KBM-7 (cell line): ENCODE results near the gene C8G.
A peak's percentile ranks its signal among the peaks of the same experiment; 100 is the strongest.

Experiments used
- DNase-seq: peaks from one replicate; pipeline ENCODE4 v3.0.0-alpha.2; 2015
- in situ Hi-C: fragments of 300-500 bp; cut with MboI; formaldehyde crosslinking; loops from 2 replicates; pipeline ENCODE4 v1.14.3; 2020; ENCODE audit warnings: low sequenced_read_pairs, low pct_unique_long_range_greater_than_20kb, mixed read lengths

Gene C8G

DNA sequence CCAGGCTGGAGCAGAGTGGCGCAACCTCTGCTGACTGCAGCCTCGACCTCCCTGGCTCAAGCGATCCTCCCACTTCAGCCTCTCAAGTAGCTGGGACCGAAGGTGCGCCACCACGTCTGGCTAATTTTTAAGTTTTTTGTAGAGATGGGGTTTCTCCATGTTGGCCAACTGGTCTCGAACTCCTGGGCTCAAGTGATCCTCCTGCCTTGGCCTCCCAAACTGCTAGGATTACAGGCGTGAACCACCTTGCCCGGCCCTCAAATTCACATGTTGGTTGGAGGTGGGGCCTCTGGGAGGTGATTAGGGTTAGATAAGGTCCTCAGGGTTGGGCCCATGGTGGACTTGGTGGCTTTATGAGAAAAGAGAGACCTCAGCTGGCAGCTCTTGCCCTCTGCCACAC, 17.1 kb downstream of the C8G start:
- no peak for DNase-seq
- in situ Hi-C loops = no loop called here

GRCh38 chr9:136962701-136963248, 17.7 kb downstream of the C8G start:
- no peak for DNase-seq
- in situ Hi-C loops = no loop called here

DNA sequence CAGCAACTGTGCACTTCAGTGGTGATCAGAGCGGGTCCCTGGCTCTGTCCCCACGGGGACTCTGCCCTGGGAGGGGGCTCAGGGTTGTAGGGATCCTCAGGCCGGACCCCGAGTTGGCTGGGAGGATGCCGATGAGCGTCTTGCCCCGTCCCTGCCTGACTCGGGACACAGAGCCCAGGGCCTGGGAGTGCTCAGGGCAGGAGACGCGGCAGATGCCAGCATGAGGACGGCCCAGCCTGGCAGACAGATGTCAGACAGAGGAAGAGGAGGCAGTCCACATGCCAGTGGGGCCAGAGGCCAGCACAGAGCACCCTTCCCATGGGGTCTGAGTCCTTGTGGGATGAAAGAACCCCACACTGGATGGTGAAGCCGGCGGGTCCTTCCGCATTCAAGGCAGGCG, 18.3 kb downstream of the C8G start:
- DNase-seq = no peak
- in situ Hi-C loops = no loop called here

DNA sequence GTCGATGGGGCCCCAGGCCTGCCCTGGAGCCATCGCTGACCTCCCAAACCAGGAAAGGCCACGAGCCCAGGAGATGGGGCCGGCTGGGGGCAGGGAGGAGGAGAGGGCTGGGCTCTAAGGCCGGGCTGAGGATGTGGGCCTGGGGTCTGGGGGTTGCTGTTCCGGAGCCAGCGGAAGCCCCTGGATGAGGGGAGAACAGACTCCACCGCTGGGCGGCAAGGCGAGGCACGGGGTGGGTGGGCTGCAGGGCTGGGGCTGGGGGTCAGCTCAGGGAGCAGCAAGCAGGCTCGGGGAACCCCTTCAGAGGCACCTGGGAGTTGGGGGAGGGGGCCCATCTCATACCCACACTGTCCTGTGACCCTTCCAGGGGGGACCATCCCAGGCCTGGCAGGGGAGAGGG, 18.7 kb downstream of the C8G start:
- in situ Hi-C loops = no loop called here
- no peak for DNase-seq

DNA sequence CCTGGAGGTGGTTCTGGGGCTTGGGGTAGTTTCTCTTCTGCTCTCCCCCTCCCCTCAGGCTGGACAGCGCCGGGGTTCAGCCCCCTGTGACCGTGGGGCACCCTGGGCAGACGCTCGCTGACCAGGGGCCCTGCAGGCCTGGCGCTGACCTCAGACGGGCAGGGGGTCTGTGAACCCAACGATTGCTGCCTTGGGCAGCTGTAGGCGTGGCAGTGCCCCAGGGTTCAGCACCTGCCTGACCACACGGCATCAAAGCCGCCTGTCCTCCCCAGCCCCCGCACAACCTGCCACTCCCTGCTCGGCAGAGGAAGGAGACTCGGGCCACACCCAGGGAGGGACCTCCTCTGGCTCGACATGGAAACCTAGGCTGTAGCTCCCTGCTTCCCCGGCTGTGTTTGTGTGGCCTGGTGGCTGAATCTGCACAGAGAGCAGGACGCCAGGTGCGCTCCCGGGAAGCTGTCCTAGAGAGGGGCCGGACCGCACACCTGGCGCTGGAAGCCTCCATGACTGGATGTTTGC, 19.2 kb downstream of the C8G start:
- no peak for DNase-seq
- in situ Hi-C loops = no loop called here

DNA sequence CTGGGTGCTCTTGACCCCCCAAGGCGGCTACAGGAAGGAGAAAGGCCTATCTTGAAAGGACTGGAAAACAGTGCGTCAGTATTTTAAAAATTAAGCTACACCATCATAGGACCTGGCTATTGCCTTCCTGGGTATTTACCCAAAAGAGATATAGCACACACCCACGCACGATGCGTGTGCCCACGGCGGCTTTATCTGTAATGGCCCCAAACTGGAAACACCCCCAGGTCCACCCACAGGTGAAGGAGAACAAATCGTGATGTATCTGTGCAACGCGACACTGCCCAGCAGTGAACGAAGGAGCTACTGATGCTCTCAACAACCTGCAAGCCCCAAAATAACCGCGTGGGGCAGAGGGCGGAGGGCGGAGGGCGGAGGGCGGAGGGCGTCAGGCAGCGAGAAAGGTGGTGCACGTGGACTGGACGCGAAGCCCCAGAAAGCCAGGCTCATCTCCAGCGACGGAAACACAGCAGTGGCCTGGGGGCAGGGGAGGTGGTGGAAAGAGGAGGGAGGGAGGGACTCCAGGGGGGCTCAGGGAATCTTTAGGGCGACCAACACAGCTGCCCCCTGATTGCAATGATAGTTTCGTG, 19.9 kb downstream of the C8G start:
- DNase-seq = no peak
- in situ Hi-C loops = no loop called here

GRCh38 chr9:136965771-136966484, 20.9 kb downstream of the C8G start:
- no peak for DNase-seq
- in situ Hi-C loops = no loop called here

DNA sequence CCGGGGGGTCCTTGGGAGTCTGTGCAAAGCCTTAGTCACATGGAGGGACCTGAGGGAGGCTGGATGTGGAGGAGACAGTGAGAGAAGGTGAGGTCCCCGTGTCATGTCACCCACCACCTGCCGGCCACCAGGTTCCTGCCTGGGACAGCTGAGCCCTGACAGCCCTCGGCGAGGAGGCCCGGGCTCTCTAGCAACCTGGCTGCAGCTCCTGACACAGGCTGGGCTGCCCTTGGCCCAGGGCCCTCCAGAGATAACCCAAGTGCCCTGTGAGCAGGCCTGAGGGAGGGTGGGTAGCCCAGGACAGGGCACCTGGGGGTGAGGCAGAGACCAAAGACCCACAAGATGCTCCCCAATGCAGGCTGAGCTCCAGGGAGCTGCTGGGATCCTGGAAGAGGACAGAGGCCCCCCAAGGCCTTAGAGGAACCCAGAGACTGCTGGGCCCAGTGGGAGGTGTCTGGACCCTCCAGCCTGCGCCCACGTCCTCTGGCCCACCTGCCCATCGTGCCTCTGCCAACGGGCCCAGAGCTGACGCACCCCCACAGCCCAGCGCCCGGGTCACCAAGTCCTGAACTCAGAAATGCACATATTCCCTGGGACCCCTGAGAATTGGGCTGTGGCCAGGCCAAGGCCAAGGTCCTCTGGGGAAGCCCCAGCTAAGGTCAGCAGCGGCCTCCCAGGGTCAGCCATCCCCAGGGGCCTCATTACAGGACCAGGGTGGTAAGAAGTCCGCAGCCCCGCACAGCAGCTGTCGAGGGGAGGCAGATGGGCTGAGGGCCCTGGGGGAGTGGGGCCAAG, 23.5 kb downstream of the C8G start:
- no peak for DNase-seq

DNA sequence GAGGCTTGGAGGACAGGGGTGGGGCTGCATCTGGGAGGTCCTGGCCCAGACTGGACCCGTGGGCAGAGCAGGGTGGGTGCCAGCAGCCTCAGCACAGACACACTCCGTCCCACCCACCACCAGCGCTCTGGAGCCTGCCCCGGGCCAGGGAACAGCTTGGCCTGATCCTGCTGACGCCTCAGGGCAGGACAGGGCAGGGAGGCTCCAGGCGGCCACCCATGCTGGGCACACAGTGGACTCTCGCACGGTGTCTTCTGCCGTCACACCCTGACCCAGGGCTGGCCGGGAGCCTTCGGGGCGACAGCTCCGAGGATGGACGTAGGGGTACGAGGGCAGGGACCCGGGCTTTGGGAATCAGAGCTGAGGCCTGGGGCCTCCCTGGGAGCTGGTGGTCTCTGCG, 24.1 kb downstream of the C8G start:
- no peak for DNase-seq
- in situ Hi-C loops = no loop called here

More for the DNA sequence above, 23.5 kb downstream of the C8G start:
- in situ Hi-C loops = no loop called here

- DNase-seq = no peak
- in situ Hi-C loops = no loop called here
Measured at GRCh38 chr9:136969774-136970173, 24.7 kb downstream of the C8G start.

DNA sequence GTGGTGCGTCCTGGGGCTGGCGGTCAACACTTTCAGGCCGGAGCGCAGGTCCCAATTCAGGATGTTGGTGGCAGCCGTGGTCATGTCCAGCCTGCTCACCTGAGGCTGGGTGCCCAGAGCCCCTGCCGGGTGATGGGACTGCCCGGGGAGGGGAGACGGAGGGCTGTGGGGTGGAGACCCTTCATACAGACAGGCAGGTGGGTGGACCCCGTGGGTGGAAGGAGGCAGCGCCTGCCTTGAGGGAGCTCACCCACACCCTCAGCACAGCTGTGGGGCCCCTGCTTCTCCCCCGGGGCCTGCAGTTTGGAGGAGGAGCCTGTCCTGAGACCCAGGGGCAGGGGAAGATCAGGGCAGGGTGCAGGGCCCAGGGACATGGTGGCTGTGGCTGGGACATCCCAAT, 25.3 kb downstream of the C8G start:
- DNase-seq = no peak
- in situ Hi-C loops = no loop called here

GRCh38 chr9:136971746-136972145, 26.7 kb downstream of the C8G start:
- in situ Hi-C loops = no loop called here
- no peak for DNase-seq

GRCh38 chr9:136972335-136972734, 27.3 kb downstream of the C8G start:
- in situ Hi-C loops = no loop called here
- no peak for DNase-seq

- in situ Hi-C loops = no loop called here
- DNase-seq = no peak
Measured at GRCh38 chr9:136972743-136973142, 27.7 kb downstream of the C8G start.

DNA sequence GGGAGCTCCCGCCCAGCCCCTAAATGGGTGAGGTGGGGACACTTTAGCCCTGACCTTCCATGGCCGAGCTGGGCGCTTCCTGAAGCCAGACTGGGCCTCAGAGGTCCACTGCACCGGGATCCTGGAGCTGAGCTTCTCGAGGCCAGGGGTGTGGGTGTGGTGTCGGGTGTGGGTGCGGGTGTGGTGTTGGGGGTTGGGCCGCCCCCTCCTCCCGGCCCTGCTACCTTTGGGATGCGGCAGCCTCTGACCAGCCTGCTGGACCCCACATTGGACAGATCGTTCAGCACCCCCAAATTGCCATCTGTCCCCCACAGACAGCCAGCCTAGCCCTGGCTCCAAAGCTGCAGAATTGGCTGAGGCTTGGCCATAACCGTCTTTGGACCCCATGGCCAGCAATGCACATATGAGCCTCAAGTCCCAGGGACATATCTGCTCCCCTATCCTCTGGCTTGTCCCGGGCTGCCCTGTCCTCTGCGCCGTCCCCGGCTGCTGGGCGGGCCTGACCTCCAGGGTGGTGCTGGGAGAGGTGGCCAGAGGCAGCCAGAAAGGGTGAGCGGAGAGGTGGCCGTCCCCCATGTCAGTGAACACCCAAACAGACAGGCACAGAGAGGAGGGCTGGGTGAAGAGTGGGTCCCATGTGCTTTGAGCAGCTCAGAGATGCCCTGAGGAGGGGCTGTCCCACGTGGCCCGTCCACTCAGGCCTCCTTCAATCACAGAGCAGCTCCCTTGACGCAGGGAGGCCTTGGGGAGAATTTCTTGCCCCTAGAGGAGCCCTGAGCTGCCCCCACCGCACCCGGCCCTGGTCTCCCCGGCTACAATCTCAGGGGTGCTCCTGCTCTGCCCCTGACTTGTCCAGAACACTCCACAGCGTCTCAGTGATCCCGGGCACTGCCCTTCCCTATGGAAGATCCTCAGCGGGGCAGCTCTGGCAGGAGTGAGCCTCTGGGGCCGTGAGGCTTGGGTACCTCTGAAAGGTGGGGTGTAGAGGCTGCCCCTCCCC, 28.9 kb downstream of the C8G start:
- DNase-seq = no peak
- in situ Hi-C loops = no loop called here

GRCh38 chr9:136974817-136975535, 29.9 kb downstream of the C8G start:
- in situ Hi-C loops = no loop called here
- DNase-seq = no peak

GRCh38 chr9:136975644-136976043, 30.6 kb downstream of the C8G start:
- DNase-seq = peak; percentile 64
- in situ Hi-C loops = no loop called here

DNA sequence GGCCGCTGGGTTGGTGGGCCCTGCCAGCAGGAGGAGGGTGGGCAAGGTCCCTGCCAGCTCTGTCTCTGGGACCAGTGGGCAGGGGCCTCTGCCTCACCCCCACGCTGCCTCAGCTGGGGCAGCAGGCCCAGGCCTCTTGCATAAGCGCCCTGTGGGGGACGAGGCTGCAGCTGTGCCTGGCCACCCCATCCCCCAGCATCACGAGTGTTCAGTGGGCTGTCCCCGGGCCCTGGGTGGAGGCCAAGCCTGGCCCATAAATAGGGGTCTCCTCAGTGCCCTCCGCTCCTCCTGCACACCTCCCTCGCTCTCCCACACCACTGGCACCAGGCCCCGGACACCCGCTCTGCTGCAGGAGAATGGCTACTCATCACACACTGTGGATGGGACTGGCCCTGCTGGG, 32.2 kb downstream of the C8G start, which contains the start of gene PTGDS:
TSS of gene PTGDS (plus strand) at position 282 of the 400 bp plus-strand sequence. CDS start at position 357, 75 bp downstream.
- in situ Hi-C loops = no loop called here
- DNase-seq = no peak
